ENCODE data around the gene BCAN.

DNA sequence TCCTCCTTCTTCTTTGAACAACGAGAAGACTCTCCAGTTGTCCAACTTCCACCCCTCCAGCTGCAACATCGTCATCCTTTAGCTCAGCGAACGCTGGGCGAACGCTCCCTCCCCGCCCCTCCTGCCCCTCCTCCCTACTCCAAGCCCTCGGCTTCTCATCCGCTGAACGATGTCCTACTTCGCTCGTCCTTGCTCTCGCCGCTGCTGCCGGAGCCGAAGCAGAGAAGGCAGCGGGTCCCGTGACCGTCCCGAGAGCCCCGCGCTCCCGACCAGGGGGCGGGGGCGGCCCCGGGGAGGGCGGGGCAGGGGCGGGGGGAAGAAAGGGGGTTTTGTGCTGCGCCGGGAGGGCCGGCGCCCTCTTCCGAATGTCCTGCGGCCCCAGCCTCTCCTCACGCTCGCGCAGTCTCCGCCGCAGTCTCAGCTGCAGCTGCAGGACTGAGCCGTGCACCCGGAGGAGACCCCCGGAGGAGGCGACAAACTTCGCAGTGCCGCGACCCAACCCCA is at the start of gene BCAN:
- no peak for TF ChIP-seq EZH2 (IDR thresholded peaks at IDR 0.05; ENCODE audit: borderline replicate concordance, low read length)
- TF ChIP-seq, protein P1, sequence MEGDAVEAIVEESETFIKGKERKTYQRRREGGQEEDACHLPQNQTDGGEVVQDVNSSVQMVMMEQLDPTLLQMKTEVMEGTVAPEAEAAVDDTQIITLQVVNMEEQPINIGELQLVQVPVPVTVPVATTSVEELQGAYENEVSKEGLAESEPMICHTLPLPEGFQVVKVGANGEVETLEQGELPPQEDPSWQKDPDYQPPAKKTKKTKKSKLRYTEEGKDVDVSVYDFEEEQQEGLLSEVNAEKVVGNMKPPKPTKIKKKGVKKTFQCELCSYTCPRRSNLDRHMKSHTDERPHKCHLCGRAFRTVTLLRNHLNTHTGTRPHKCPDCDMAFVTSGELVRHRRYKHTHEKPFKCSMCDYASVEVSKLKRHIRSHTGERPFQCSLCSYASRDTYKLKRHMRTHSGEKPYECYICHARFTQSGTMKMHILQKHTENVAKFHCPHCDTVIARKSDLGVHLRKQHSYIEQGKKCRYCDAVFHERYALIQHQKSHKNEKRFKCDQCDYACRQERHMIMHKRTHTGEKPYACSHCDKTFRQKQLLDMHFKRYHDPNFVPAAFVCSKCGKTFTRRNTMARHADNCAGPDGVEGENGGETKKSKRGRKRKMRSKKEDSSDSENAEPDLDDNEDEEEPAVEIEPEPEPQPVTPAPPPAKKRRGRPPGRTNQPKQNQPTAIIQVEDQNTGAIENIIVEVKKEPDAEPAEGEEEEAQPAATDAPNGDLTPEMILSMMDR (conservative IDR thresholded peaks at IDR 0.05 in 1 of 2, IDR thresholded peaks at IDR 0.05 in 1 of 2; ENCODE audit: extremely low read depth in 1 of 2, insufficient read depth in 1 of 2, low read depth in 1 of 2, low read length in 2 of 2): no peak
